HL-60 (cell line): Measurements from ENCODE around the gene USP53.

Experiments
- DNase-seq, 2 experiments: peaks; one replicate each; pipeline ENCODE4 v3.0.0-alpha.2; 2010 to 2020; ENCODE audit warnings: low read depth in 1 of 2, low spot score in 1 of 2
- H3K27ac ChIP-seq: fragments of 250-450 bp; sonication (Bioruptor Pico); replicated peaks from 2 replicates; pipeline ENCODE4 v1.5.1; 2020; ENCODE audit warnings: mild to moderate bottlenecking, moderate library complexity
- H3K27me3 ChIP-seq: fragments of 250-450 bp; sonication (Bioruptor Pico); 2 replicates; pipeline ENCODE4 v1.5.1; 2021; ENCODE audit warnings: mild to moderate bottlenecking, moderate library complexity; ENCODE audit not compliant: insufficient read depth, poor library complexity, severe bottlenecking
- H3K4me3 ChIP-seq: replicated peaks from 2 replicates; pipeline ENCODE4 v1.5.1; 2011; ENCODE audit warnings: mild to moderate bottlenecking, control low read depth, low read length; ENCODE audit not compliant: insufficient read depth
- GABPA ChIP-seq: IDR thresholded peaks from 2 replicates; pipeline ENCODE4 v1.6.1; 2012; ENCODE audit warnings: low read depth
- POLR2AphosphoS5 ChIP-seq: IDR thresholded peaks from 2 replicates; pipeline ENCODE4 v1.6.1; 2012; ENCODE audit warnings: low read depth
- SPI1 ChIP-seq: IDR thresholded peaks from 2 replicates; pipeline ENCODE4 v1.6.1; 2012; ENCODE audit warnings: low read depth, mild to moderate bottlenecking, borderline replicate concordance
- TF ChIP-seq, protein P1 (sequence below): IDR thresholded peaks from one replicate; pipeline ENCODE4 v1.5.1; 2011; ENCODE audit warnings: low read length, control low read depth, inconsistent platforms; ENCODE audit not compliant: insufficient read depth
- TF ChIP-seq, protein P2 (sequence below): IDR thresholded peaks from 2 replicates; pipeline ENCODE4 v1.6.1; 2012; ENCODE audit warnings: low read depth; ENCODE audit not compliant: insufficient replicate concordance

USP53 gene

DNA sequence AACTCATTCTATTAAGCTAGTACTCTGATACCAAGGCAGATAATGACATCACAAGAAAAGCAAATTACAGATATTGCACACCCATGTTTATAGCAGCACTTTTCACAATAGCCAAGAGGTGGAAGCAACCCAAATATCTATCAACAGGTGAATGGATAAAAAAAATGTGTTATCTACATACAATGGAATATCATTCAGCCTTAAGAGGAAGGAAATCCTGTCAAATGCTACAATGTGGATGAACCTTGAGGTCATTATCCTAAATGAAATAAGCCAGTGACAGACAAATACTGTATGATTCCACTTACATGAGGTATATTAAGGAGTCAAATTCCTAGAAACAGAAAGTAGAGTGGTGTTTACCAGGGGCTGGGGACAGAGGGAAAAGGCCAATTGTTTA is 95.1 kb downstream of the USP53 start:
- Histone ChIP-seq H3K4me3 (no peak overlapping the region), H3K27ac (no peak overlapping the region), H3K27me3 (no peaks in the 10 kb centered on the region)
- TF ChIP-seq GABPA (no peak), SPI1 (no peak), POLR2AphosphoS5 (no peak)
- TF ChIP-seq, protein P1, sequence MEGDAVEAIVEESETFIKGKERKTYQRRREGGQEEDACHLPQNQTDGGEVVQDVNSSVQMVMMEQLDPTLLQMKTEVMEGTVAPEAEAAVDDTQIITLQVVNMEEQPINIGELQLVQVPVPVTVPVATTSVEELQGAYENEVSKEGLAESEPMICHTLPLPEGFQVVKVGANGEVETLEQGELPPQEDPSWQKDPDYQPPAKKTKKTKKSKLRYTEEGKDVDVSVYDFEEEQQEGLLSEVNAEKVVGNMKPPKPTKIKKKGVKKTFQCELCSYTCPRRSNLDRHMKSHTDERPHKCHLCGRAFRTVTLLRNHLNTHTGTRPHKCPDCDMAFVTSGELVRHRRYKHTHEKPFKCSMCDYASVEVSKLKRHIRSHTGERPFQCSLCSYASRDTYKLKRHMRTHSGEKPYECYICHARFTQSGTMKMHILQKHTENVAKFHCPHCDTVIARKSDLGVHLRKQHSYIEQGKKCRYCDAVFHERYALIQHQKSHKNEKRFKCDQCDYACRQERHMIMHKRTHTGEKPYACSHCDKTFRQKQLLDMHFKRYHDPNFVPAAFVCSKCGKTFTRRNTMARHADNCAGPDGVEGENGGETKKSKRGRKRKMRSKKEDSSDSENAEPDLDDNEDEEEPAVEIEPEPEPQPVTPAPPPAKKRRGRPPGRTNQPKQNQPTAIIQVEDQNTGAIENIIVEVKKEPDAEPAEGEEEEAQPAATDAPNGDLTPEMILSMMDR = no peak
- TF ChIP-seq, protein P2, sequence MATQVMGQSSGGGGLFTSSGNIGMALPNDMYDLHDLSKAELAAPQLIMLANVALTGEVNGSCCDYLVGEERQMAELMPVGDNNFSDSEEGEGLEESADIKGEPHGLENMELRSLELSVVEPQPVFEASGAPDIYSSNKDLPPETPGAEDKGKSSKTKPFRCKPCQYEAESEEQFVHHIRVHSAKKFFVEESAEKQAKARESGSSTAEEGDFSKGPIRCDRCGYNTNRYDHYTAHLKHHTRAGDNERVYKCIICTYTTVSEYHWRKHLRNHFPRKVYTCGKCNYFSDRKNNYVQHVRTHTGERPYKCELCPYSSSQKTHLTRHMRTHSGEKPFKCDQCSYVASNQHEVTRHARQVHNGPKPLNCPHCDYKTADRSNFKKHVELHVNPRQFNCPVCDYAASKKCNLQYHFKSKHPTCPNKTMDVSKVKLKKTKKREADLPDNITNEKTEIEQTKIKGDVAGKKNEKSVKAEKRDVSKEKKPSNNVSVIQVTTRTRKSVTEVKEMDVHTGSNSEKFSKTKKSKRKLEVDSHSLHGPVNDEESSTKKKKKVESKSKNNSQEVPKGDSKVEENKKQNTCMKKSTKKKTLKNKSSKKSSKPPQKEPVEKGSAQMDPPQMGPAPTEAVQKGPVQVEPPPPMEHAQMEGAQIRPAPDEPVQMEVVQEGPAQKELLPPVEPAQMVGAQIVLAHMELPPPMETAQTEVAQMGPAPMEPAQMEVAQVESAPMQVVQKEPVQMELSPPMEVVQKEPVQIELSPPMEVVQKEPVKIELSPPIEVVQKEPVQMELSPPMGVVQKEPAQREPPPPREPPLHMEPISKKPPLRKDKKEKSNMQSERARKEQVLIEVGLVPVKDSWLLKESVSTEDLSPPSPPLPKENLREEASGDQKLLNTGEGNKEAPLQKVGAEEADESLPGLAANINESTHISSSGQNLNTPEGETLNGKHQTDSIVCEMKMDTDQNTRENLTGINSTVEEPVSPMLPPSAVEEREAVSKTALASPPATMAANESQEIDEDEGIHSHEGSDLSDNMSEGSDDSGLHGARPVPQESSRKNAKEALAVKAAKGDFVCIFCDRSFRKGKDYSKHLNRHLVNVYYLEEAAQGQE = no peak
- DNase-seq = no peak

DNA sequence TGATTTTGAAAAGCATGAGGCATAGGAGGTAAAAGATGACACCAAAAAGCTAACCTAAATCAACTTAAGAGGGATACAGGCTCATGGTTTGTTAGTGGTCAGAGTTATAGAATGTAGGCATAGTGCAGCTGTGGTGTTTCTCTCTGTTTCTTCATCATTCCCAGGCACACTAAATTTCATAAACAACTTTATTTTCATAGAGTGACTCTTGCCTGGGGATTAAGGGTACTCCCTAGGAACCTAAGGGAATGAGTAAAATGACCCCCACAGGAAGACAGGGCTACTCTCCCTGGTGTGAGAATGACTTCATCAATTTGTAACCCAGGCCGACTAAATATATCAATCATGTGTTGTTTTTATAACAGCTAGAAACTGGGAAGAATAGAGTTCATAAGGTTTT is 98.3 kb downstream of the USP53 start:
- no peaks in the 10 kb centered on the region for H3K27me3 ChIP-seq

DNA sequence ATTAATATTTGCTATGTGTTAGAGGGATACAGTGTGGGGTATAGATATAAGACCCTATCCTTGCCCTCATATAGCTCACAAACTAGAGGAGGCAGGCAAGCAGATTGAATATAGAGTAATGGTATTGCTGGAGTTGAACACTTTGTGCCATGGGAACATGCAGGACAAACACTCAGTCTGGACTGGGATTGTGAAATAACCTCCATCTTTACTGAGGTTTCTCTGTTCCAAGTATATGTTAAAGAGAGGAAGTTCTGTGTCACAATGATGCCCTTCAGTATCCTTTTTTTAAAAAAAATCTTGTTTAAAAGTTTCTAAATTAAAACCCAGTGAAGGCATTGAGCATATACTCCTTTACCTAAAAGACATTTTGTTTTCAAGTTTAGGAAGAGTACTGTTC is 100.7 kb downstream of the USP53 start:
- no peaks in the 10 kb centered on the region for H3K27me3 ChIP-seq
- DNase-seq = peak in 1 of 2 experiments; percentile 50
- no peak overlapping the region for H3K4me3 ChIP-seq
- H3K27ac ChIP-seq = 0 out of 2 replicates have a peak overlapping the region, but pooled peaks have one; percentile 25
- TF ChIP-seq SPI1 = peak; percentile 82
- TF ChIP-seq, protein P2 = no peak

More for the DNA sequence above, 98.3 kb downstream of the USP53 start:
- TF ChIP-seq POLR2AphosphoS5 (no peak), GABPA (no peak), SPI1 (no peak)
- TF ChIP-seq, protein P1 = no peak
- TF ChIP-seq, protein P2 = no peak
- Histone ChIP-seq H3K27ac (no peak overlapping the region), H3K4me3 (no peak overlapping the region)
- no peak for DNase-seq

DNA sequence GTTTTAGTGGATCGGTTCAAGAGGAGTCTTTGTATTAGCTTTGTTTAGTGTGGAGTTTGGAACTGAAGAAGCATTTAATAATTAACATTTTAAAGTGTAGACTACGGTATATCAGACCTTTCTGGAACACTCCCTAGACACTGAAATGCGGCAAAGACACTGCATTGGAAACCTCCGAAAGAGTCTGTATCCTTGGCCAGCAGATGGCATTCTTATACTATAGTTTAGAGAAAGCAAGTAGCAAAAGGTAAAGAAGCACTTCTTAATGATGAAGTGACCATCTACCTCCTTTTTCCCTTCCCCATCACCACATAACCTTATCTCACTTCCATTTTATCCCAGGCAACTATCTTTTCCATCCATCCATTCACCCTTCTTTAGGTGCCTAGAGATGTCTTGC is 101.8 kb downstream of the USP53 start:
- peak in 1 of 2 experiments; percentile 45 for DNase-seq
- TF ChIP-seq POLR2AphosphoS5 = no peak
- TF ChIP-seq, protein P1 = peak; percentile 2
- TF ChIP-seq, protein P2 = no peak
- H3K27me3 ChIP-seq = no peaks in the 10 kb centered on the region
- H3K4me3 ChIP-seq = no peak overlapping the region
- no peak overlapping the region for H3K27ac ChIP-seq
